ENCODE results near the gene PLAC1.

PLAC1 gene

DNA sequence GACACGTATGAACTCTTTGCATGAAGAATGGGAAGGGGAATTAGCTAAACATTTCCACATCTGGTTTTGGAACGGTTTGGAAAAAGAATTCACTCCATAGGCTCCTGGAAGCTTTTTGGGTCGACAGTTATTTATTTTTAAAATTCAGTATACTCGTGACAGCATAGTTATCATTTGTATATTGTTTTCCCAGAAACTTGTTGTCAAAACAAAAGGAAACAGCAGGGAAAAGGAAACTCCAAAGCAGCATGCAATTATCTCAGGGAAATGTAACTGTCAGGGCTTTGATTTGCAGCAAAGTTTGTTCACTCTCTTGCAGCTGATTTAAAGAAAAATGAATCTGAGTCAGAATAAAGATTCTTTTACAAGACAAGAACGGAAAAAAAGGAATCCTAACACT is 86.5 kb downstream of the PLAC1 start:
- DNase-seq: no peak

DNA sequence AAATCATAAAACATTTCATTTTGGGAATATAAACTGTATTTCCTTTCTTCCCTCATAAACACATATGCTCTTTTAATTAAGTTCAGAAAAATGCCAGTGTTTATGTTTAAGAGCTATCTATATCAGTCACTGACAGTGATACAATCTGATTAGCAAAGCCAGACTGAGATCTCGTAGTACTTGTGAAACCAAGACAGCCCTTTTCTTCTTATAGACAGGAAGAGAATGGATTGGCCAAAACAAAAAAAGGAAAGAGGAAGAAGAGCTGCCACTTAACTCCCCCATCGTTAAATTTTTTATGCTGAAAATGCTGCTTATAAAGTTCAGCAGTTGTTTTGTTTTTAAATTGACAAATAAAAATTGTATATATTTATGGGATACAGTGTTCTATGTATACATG is 87.4 kb downstream of the PLAC1 start:
- no peak for DNase-seq

DNA sequence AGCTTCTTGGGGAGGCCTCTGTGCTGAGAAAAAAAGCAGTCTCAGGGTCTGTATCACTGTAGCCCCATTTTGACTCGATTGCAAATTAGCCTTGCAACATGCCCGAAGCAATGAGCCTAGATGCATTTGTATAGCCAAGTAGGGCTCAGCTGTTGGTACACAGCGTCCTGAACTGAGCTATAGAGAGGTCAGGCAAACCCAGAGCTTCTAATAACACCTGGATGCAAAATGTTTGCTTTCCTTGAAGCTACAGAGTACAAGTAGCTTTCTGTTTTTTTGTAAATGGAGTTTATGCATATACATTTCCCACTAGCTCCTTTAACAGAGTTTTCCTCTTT is 87.8 kb downstream of the PLAC1 start:
- no peak for DNase-seq

DNA sequence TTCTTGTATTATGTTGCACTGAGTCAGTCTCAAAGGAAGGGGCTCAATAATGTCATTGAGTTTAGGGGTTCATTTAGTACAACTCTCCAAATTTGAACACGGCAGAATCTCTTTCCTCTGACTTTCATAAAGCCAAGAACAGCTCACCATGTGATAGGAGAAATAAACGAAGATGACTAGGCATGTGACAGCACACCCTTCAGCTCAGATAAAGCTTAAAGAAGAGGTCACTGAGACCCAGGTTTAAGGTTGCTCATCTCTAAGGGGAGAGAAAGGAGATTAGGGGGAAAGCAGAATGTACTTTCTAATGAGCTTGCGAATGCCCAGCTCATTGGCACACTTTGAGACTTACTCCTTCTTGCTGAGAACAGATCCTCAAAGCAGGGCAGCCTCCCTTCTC is 89.0 kb downstream of the PLAC1 start:
- no peak for DNase-seq

DNA sequence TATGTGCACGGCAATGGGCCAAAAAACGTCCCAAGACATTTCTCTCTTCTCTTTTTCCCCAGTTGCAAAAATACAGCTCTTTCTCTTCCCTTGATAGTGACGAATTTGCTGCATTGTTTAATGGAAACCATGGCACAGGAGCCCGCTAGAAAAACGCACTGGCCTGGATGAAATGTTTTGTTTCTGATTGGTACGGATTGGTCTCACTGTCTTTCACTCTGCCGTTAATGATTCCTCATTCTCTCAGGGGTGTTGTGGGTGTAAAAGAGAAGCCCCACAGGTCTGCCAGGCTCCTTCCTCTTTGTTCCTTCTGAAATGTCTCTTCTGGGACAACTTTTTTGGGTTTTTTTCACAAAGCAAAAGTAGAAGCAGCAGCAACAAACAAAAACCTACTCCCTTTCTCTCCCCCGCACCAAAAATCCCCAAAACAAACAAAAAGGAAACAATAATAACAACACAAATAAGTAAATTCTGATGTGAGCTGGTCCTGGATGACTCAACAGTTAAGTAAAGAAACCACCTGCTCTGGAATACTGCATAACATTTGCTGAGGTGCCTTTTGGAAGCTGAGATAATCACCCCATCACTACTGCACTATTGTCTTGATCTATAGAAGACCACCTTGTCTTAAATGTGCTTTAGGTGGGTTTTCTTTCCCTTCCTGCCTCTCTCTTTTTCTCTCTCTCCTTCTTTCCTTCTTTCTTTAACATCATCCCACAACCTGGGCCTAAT is 89.8 kb downstream of the PLAC1 start:
- no peak for DNase-seq

DNA sequence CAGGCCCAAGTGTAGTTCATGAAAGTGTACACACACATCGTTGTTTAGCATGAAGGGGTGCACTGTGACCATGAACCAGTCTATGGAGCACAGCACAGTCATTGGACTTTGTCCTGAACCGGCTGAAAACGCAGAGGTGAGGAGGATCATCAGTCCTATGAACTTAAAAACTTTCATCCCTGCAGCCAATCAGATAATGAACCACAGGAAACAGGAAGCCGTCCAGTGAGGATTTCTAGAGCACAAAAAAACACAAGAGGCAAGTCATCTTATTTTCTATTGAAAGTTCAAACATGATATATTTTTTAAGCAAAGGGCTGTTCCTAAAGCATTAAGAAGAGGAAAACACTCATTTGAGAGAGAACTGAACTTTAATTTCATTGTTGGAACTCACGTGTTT is 91.8 kb downstream of the PLAC1 start:
- no peak for DNase-seq

DNA sequence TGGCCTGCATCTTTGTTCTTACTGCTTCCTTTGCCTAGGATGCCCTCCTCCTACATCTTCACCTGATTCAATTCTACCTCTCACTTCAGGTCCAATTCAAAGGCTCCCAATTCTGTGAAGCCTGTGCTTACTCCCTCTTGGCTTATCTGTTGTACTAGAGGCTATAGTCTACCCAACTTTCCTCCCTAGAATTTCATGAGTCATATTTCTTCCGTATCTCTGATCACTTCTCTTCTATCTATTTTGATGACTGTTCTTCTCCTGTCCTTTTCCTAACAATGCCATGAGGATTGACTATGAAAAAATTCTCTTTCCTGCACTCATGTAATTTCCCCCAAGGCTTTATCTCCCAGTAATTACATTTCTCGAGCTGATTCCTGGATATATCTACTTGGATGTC is 96.3 kb downstream of the PLAC1 start:
- DNase-seq: no peak

DNA sequence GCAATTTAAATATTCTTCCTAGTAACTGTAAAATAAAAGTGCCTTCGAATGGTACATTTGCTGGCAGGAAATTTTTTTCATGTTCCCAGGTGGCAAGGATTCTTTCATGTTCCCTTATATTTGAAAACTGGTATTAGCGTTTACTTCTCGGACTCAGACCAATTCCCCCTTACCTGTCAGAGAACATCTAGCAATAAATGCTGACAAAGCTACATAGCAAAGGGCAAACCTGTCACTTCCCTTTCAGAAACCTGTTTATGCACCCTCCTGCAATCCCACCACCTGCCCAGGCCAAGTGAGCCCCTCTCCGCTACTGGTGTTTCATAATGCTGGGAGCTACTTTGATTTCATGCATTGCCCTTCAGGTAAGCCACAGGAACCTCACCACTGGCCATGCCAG is 100.1 kb downstream of the PLAC1 start:
- DNase-seq: no peak

DNA sequence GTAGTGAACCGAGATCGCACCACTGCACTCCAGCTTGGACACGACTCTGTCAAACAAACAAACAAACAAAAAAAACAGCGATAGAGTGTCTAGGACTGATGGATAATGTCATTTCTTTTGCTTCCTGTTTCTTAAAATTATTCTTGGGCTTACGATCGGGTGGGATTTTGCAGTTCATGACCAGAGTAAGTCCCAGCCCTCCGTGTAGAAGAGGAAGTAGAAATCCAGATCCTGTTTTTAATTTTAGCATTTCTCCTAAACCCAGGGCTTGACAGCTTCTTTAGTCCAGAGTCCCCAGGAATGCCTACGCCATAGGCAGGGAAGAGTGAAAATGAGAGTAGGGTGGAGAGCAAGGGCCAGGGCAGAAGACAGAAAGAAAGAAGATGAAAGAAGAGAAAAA is 104.0 kb downstream of the PLAC1 start:
- no peak for DNase-seq

DNA sequence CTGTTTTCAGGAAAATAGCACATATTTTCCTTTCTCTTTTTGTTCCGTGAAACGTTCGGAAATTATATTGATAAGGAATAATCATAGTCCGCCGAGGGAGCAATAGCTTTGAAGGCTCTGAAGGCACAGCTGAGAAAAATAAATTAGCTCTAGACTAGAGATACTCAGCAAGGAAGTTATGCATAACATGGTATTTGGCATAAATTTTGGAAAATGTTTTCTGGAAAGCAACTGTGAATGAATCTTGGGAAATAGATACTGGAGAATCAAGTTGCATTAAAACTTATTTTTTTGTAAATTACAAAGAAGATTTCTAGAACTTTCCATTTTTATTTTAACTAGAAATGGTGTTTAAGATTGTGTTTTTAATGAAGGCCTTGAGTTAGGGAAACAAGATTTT is 105.9 kb downstream of the PLAC1 start:
- no peak for DNase-seq

DNA sequence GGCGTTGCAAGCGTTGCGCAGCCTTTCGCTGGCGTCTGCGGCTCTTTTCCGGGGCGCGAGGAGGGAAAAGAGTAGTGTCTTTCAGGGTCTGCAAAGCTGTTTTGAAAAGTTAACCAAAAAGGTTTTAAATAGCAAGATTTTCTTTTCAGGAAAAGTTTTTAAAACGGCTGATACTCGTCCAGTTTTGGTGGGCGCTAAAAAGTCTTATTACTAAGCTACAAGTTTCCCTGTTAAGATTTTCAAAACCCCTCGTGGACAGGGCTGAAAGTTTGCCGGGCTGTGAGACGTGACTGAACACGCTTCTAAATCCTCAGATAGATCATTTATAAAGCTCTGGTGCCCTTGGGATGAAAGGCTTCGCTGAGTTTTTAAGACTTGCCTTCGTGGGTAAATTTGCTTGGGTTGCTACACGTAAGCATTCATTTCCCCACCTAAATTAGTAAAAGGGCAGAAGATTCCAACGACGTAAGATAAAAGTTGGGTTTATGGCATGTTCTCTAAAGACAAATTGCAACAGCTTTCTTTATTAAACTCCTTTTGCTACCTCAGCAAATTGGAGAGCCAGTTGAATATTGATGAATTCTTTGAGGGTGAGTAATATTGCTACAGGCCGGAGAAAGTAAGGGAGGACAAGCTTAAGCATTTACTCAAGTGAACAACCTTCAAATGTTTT is 106.8 kb downstream of the PLAC1 start:
- no peak for DNase-seq

DNA sequence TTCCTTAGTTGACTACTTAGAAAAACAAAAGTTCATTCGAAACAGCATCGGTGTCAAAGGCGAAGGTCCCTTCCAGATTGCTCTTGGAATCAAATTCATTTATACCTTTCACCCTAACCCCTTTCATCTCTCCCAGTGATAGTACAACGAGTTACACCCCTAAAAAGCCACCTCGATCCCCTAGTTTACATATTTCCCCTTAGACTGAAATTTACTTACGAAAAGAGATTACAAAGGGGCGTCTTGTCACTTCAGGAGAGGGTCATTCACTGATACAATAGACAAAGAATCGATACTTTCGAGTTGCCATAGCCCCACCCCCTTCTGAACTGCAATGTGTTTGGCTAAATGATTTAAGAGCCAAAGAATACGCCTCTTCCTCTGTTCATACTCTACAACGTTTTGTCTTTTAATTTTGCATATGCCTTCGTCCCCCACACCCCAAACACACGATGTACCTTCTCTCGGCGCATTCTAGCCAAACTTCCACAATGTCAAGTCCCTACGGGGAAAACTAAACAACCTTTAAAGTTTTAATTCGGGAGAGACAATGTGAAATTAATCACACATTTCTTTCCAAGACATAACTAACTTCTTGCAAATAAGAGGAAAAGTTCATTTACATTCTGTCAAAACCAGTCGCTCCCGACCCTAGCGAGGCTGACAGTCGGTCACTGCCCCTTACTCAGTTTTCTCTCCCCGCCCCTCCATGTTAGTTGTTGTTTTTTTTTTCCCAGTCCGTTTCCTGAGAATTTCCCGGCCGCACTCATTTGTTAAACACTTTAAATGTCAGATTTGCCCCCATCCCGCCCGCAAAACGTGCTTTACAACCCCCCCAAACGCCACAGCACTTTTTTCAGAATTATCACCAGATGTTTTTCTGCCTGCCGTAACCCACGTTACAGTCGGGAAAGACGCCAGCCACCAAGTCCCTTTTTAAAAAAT is 109.7 kb downstream of the PLAC1 start:
- DNase-seq: peak; percentile 25

DNA sequence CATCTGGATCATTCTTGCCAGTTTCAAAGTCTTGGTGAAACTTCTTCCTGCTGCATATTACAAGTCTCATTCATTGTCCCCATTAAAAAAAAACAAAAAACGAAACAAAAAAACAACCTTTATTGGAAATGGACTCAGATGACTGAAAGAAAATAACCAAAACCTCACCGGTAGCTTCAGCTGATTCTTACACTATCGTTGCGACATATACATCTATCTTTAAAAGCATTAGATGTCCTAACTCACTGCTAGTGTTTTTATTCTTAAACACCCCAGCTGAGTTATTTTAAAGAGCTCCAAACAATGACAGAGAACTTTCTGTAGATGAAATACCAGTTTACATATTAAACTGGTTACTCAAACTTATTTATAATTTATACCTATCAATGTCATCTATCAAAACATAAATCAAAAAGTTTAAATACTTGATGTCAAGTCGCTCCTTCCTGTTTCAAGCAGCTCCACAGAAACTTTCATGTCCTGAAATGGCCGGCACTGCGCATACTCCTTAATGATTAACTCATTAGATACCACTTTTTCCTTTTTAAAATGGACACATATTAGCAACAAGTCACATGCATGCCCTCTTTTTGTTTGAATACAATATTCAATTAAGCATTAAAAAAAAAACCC is 111.1 kb downstream of the PLAC1 start:
- DNase-seq: no peak

DNA sequence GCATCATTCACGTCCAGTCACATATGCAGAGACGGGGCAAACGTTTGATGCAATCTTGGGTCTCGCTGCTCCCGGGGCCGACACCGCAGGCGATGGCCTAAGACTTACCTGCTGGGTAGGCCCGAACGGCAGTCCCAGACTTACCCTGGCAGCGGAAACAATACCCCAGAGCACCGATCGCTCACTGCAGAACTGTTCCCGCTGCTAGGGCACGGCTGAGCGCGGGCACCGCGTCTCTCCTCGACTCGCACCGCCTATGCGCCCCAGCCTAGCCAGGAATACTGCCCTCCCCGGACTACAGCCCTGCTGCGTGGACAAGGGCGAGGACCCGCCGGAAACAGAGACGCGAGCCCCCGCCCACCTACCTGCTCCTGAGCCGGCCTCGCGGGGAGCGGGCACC is 112.1 kb downstream of the PLAC1 start:
- no peak for DNase-seq

DNA sequence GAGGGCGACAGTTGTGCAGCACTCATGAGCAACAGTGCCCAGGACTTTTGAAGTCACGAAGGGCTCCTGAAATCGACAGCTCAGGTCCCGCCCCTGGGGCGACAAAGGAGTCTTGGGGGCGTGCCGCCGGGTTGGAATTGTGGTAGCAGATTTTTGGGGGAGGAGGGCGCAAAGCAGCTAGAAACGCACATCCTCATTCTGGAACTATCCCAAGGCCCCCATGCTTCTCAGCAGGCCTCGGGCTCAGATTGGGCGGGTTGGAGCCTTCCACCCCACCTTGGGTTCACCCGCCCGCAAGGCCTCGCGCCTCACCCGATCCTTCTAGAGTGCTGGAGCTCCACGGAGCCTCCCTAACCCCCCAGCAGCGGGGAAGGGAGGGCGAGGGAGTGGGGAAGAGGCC is 112.8 kb downstream of the PLAC1 start:
- no peak for DNase-seq

DNA sequence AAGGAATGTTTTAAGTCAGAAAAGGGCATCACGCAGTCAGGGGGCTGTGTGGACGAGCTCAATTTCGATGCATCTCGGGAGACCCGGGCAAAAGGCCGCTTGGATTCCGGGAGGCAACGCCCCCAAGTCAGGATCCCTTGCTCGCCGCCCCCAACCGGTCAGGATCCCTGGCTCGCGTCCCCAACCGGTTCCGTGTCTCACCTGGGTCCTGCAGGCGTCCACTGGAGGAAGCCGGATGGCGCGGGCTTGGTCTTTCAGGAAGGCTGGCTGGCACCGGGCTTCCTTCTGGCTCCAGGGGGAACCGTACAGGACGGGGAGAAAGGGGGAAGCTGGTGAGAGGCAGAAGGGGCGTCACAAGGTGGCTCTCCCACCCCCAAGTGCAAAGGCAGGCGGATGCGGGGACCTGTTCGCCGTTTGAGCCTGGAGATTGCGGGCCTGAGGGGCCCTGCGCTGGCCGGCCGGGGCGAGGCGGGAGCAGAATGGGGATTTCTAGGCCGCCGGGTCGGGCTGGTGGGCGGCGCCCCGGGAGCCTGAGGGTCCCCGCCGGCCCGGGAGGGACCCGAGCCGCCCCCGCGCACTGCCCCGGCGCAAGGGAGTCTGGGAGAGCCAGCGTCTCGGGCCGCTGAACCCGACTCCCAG is 113.6 kb downstream of the PLAC1 start:
- DNase-seq: no peak

DNA sequence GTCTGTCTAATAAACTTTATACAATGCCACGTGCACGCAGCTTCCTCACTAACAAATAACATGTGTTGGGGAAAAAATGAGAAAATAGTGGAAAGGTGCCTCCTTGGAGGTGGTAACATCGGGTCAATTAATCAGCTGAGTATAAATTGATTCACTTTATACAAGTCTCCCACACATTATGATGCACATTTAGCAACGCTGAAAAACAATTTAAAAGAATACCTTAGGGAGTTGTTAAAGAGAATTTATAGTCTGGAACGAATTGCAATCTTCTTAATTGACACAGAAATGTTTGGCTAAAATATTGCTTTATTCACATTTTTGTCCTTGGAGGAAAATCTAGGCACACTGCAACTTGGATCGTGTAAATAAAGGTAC is 114.1 kb downstream of the PLAC1 start:
- no peak for DNase-seq

DNA sequence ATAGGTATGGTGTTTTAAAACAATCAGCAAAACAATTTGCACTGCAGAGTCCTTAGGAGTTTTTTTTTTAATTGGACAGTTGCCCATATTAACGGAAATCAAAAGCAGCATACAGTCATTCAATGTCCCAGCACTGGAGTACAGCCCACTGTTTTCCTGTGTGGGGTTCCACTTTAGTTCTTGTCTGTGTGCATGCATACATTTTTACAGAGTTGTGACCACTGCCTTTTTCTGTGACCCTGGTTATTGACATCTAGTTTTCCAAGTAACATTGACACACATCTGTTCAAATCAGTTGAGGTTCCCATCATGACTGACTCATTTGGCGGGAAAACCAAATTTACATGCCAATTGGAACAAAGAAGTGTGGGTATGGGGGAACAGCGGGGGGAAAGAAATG is 115.0 kb downstream of the PLAC1 start:
- DNase-seq: no peak

DNA sequence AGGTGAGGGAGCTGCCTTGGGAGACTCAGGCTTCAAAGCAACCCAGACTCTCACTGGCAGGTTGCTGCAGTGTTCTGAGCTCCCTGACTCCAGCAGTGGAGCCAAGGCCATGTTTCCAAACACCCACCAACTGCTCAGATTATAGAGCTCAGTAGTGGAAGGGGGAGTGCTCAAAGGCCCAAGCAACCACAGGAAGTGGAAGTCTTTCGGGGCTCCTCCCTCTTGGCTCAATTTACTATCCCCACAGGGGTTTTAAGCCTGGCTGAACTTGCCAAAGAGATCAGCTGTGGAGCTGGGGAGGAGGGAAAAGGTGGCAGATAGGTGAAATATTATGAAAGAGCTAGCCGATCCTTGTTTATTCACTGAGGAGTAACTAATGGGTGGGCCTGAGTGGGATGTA is 115.8 kb downstream of the PLAC1 start:
- DNase-seq: no peak

DNA sequence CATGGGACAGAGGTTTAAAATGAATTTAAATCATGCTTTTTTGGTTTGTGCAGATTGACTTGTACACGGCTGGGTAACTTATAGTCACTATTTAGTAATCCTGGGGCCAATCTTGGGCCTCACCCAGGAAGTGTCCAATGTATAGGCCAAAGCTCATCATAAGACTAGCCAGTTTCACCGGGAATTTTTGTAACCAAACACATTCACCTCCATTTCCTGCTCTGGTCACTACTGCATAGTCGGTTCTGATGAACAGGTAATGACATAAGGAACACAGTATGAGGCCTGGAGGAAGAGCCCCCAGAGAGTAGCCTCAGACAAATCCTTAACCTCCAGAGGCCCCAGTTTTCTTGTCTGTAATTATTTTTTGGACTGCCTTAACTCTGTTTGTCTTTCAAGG is 116.4 kb downstream of the PLAC1 start:
- no peak for DNase-seq

DNA sequence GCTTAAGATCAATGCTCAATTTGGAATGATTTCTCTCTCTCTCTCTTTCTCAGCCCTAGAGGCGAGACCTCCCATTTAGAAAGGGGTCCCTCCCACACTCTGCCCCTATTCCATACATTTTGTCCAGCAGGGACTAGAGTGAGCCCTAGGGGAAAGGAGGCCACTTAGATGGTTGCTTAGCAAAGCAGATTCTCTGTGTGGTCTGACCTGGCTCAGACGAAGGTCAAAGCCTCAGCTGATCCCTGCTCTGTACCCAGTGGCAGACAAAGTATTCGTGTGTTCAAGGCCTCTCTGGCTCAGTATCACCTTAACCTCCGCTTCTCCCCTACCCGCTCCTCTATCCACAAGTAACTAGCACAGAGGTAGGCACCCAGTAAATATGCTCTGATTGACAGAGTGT is 120.0 kb downstream of the PLAC1 start:
- no peak for DNase-seq

DNA sequence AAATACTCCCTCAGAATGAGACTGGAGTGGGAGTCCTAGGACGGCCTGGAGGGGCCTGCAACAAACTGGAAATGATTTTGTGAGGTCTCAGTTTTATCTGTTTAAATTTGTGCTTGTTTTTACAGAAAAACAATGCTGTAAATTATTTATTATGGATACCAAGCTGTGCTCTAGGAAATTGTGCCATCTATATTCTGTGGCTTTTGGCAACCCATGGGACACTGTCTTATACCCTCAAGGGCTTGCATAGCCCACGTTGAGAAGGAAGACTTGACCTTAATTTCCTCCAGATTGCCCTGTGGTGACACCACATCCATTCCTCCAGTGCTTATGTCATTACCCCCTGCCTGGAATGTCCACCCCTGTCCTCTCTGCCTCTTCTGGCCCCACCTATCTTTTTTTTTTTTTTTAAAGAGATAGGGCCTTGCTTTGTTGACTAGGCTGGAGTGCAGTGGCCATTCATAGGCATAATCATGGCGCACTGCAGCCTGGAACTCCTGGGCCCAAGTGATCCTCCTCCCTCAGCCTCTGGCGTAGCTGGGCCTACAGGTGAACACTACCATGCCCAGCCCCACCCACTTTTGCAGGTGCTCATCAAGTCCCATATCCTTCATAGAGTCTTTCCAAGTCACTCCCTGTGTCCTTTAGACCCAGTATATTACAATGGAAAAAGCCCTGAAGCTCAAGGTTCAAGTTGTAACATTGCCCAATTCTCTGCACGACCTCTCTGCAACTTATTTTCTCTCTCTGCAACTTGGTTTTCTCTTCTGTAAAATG is 120.9 kb downstream of the PLAC1 start:
- DNase-seq: no peak
